ENCODE results near the gene IRX3. TPM values are rescaled to one million over a fixed set of nuclear protein-coding genes. Genes with fewer than 3 reads are reported as not detected.

The IRX3 gene
- total RNA-seq, 2 donors from 2014 or later: 15.6 to 16.4 TPM

- peaks cover 26% of the 10 kb centered on the region for H3K27me3 ChIP-seq (ENCODE audit: control insufficient read depth, insufficient read depth, low read length, poor library complexity, severe bottlenecking)
- H3K27ac Mint-ChIP-seq: no peak overlapping the region
- H3K4me1 Mint-ChIP-seq: peaks cover 59% of the 10 kb centered on the region
- H3K27ac ChIP-seq (ENCODE audit: low read depth, low read length): no peak overlapping the region
- no peak overlapping the region for H3K4me3 ChIP-seq (ENCODE audit: low read length)
- no peak overlapping the region for H3K4me3 Mint-ChIP-seq
- H3K36me3 Mint-ChIP-seq (ENCODE audit: low read depth): no peaks in the 10 kb centered on the region
- H3K36me3 ChIP-seq (ENCODE audit: control insufficient read depth, insufficient read depth, low read length): no peaks in the 10 kb centered on the region
- no peaks in the 10 kb centered on the region for H3K9me3 ChIP-seq (ENCODE audit: control insufficient read depth, low read length)
- peaks cover 76% of the 10 kb centered on the region for H3K27me3 Mint-ChIP-seq (ENCODE audit: insufficient read depth)
- no peaks in the 10 kb centered on the region for H3K9me3 Mint-ChIP-seq
- DNase-seq: no peak
- WGBS, 2 experiments (ENCODE audit: insufficient coverage in 1 of 2, insufficient read length in 1 of 2): 90 to 100% methylated on average over 4 to 5 of the region's 5 CpGs
- H3K4me1 ChIP-seq (ENCODE audit: control insufficient read depth, insufficient read depth, low read length): peaks cover 16% of the 10 kb centered on the region
- TF ChIP-seq CTCF (conservative IDR thresholded peaks at IDR 0.05): no peak
- H3K9ac ChIP-seq (ENCODE audit: extremely low read depth, low read length, poor library complexity, severe bottlenecking): no peak overlapping the region
Observed at GRCh38 chr16:54325616-54326265, 39.2 kb upstream of the IRX3 start.

GRCh38 chr16:54324716-54325115 lies 38.1 kb upstream of the IRX3 start:
- peaks cover 26% of the 10 kb centered on the region for H3K27me3 ChIP-seq (ENCODE audit: control insufficient read depth, insufficient read depth, low read length, poor library complexity, severe bottlenecking)
- Mint-ChIP-seq H3K36me3 (ENCODE audit: low read depth) (no peaks in the 10 kb centered on the region), H3K27ac (no peak overlapping the region), H3K9me3 (no peaks in the 10 kb centered on the region), H3K4me1 (peaks cover 55% of the 10 kb centered on the region), H3K4me3 (no peak overlapping the region), H3K27me3 (ENCODE audit: insufficient read depth) (peaks cover 78% of the 10 kb centered on the region)
- H3K4me3 ChIP-seq (ENCODE audit: low read length): no peak overlapping the region
- H3K27ac ChIP-seq (ENCODE audit: low read depth, low read length): no peak overlapping the region
- H3K4me1 ChIP-seq (ENCODE audit: control insufficient read depth, insufficient read depth, low read length): peaks cover 9% of the 10 kb centered on the region
- DNase-seq: no peak
- TF ChIP-seq CTCF (conservative IDR thresholded peaks at IDR 0.05): no peak
- H3K36me3 ChIP-seq (ENCODE audit: control insufficient read depth, insufficient read depth, low read length): no peaks in the 10 kb centered on the region
- H3K9ac ChIP-seq (ENCODE audit: extremely low read depth, low read length, poor library complexity, severe bottlenecking): no peak overlapping the region
- 93 to 100% methylated on average over 1 to 2 of the region's 2 CpGs for WGBS, 2 experiments (ENCODE audit: insufficient coverage in 1 of 2, insufficient read length in 1 of 2)
- H3K9me3 ChIP-seq (ENCODE audit: control insufficient read depth, low read length): no peaks in the 10 kb centered on the region

GRCh38 chr16:54320697-54321340 lies 34.2 kb upstream of the IRX3 start:
- H3K27me3 Mint-ChIP-seq (ENCODE audit: insufficient read depth): peaks cover 62% of the 10 kb centered on the region
- H3K27ac Mint-ChIP-seq: no peak overlapping the region
- H3K4me3 Mint-ChIP-seq: no peak overlapping the region
- Histone ChIP-seq H3K27me3 (ENCODE audit: control insufficient read depth, insufficient read depth, low read length, poor library complexity, severe bottlenecking) (peaks cover 6% of the 10 kb centered on the region), H3K9ac (ENCODE audit: extremely low read depth, low read length, poor library complexity, severe bottlenecking) (no peak overlapping the region), H3K36me3 (ENCODE audit: control insufficient read depth, insufficient read depth, low read length) (no peaks in the 10 kb centered on the region), H3K27ac (ENCODE audit: low read depth, low read length) (no peak overlapping the region), H3K9me3 (ENCODE audit: control insufficient read depth, low read length) (no peaks in the 10 kb centered on the region), H3K4me1 (ENCODE audit: control insufficient read depth, insufficient read depth, low read length) (no peaks in the 10 kb centered on the region), H3K4me3 (ENCODE audit: low read length) (no peak overlapping the region)
- no peak for TF ChIP-seq CTCF (conservative IDR thresholded peaks at IDR 0.05)
- peaks cover 3% of the 10 kb centered on the region for H3K9me3 Mint-ChIP-seq
- no peaks in the 10 kb centered on the region for H3K36me3 Mint-ChIP-seq (ENCODE audit: low read depth)
- WGBS, 2 experiments (ENCODE audit: insufficient coverage in 1 of 2, insufficient read length in 1 of 2): 75 to 78% methylated on average over 7 to 9 of the region's 9 CpGs
- H3K4me1 Mint-ChIP-seq: peaks cover 23% of the 10 kb centered on the region
- no peak for DNase-seq
